ENCODE data around the gene MEX3B.
"Not testable (repeated sequence)": the region's sequence is repeated elsewhere in the genome, so short reads cannot be mapped to it uniquely, and the experiment has no call there.

MEX3B gene

GRCh38 chr15:82036461-82036860, 9.4 kb downstream of the MEX3B start:
- in situ Hi-C loops (cut with HindIII; ENCODE audit: low sequenced_read_pairs) = no loop called here
- H3K4me3 ChIP-seq (ENCODE audit: low read depth, low read length) = no peak overlapping the region
- no peak for TF ChIP-seq CTCF (IDR thresholded peaks at IDR 0.05; ENCODE audit: low read depth, low read length)
- no peak for DNase-seq (ENCODE audit: low read depth, low spot score)

GRCh38 chr15:82031871-82032270, 13.9 kb downstream of the MEX3B start:
- in situ Hi-C loops (cut with HindIII; ENCODE audit: low sequenced_read_pairs) = no loop called here
- DNase-seq (ENCODE audit: low read depth, low spot score) = no peak
- no peak overlapping the region for H3K4me3 ChIP-seq (ENCODE audit: low read depth, low read length)
- no peak for TF ChIP-seq CTCF (IDR thresholded peaks at IDR 0.05; ENCODE audit: low read depth, low read length)

- in situ Hi-C loops (cut with HindIII; ENCODE audit: low sequenced_read_pairs) = no loop called here
- DNase-seq (ENCODE audit: low read depth, low spot score) = no peak
- no peak for TF ChIP-seq CTCF (IDR thresholded peaks at IDR 0.05; ENCODE audit: low read depth, low read length)
- no peak overlapping the region for H3K4me3 ChIP-seq (ENCODE audit: low read depth, low read length)
Observed at GRCh38 chr15:82030176-82030575, 15.6 kb downstream of the MEX3B start.

- DNase-seq (ENCODE audit: low read depth, low spot score); in situ Hi-C loops (cut with HindIII; ENCODE audit: low sequenced_read_pairs); H3K4me3 ChIP-seq (ENCODE audit: low read depth, low read length): not testable (repeated sequence)
Observed at GRCh38 chr15:82028163-82028562, 17.7 kb downstream of the MEX3B start.

- peak; percentile 28 for DNase-seq (ENCODE audit: low read depth, low spot score)
- TF ChIP-seq CTCF (IDR thresholded peaks at IDR 0.05; ENCODE audit: low read depth, low read length) = no peak
Observed at GRCh38 chr15:82021992-82022391, 23.8 kb downstream of the MEX3B start.

GRCh38 chr15:82020625-82021394, 25.0 kb downstream of the MEX3B start:
- H3K4me3 ChIP-seq (ENCODE audit: low read depth, low read length) = no peak overlapping the region
- DNase-seq (ENCODE audit: low read depth, low spot score) = no peak
- in situ Hi-C loops (cut with HindIII; ENCODE audit: low sequenced_read_pairs) = no loop called here
- TF ChIP-seq CTCF (IDR thresholded peaks at IDR 0.05; ENCODE audit: low read depth, low read length) = no peak

More at GRCh38 chr15:82021992-82022391, 23.8 kb downstream of the MEX3B start:
- no peak overlapping the region for H3K4me3 ChIP-seq (ENCODE audit: low read depth, low read length)
- in situ Hi-C loops (cut with HindIII; ENCODE audit: low sequenced_read_pairs) = no loop called here

- in situ Hi-C loops (cut with HindIII; ENCODE audit: low sequenced_read_pairs) = no loop called here
- H3K4me3 ChIP-seq (ENCODE audit: low read depth, low read length) = no peak overlapping the region
- no peak for TF ChIP-seq CTCF (IDR thresholded peaks at IDR 0.05; ENCODE audit: low read depth, low read length)
- no peak for DNase-seq (ENCODE audit: low read depth, low spot score)
Observed at GRCh38 chr15:82018201-82018600, 27.6 kb downstream of the MEX3B start.
